ENCODE data around the gene RAB20. TPM values are rescaled to one million over a fixed set of nuclear protein-coding genes. Genes with fewer than 3 reads are reported as not detected.
"Not testable (repeated sequence)": the region's sequence is repeated elsewhere in the genome, so short reads cannot be mapped to it uniquely, and the experiment has no call there.

The RAB20 gene
- total RNA-seq, 1 donor from 2014 or later = 10.0 TPM

- H3K36me3 Mint-ChIP-seq (ENCODE audit: unreplicated experiment) = peaks cover 67% of the 10 kb centered on the region
- H3K9me3 Mint-ChIP-seq (ENCODE audit: unreplicated experiment) = no peaks in the 10 kb centered on the region
- H3K27me3 Mint-ChIP-seq (ENCODE audit: unreplicated experiment) = no peaks in the 10 kb centered on the region
- no peak overlapping the region for H3K27ac Mint-ChIP-seq (ENCODE audit: unreplicated experiment)
- no peak overlapping the region for H3K4me3 Mint-ChIP-seq (ENCODE audit: unreplicated experiment)
- TF ChIP-seq, protein P1, sequence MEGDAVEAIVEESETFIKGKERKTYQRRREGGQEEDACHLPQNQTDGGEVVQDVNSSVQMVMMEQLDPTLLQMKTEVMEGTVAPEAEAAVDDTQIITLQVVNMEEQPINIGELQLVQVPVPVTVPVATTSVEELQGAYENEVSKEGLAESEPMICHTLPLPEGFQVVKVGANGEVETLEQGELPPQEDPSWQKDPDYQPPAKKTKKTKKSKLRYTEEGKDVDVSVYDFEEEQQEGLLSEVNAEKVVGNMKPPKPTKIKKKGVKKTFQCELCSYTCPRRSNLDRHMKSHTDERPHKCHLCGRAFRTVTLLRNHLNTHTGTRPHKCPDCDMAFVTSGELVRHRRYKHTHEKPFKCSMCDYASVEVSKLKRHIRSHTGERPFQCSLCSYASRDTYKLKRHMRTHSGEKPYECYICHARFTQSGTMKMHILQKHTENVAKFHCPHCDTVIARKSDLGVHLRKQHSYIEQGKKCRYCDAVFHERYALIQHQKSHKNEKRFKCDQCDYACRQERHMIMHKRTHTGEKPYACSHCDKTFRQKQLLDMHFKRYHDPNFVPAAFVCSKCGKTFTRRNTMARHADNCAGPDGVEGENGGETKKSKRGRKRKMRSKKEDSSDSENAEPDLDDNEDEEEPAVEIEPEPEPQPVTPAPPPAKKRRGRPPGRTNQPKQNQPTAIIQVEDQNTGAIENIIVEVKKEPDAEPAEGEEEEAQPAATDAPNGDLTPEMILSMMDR (IDR thresholded peaks at IDR 0.05) = no peak
- DNase-seq (ENCODE audit: extremely low spot score, unreplicated experiment) = no peak
- H3K4me1 Mint-ChIP-seq (ENCODE audit: unreplicated experiment) = peaks cover 9% of the 10 kb centered on the region
Measured at GRCh38 chr13:110492679-110493593, 68.6 kb downstream of the RAB20 start.

DNA sequence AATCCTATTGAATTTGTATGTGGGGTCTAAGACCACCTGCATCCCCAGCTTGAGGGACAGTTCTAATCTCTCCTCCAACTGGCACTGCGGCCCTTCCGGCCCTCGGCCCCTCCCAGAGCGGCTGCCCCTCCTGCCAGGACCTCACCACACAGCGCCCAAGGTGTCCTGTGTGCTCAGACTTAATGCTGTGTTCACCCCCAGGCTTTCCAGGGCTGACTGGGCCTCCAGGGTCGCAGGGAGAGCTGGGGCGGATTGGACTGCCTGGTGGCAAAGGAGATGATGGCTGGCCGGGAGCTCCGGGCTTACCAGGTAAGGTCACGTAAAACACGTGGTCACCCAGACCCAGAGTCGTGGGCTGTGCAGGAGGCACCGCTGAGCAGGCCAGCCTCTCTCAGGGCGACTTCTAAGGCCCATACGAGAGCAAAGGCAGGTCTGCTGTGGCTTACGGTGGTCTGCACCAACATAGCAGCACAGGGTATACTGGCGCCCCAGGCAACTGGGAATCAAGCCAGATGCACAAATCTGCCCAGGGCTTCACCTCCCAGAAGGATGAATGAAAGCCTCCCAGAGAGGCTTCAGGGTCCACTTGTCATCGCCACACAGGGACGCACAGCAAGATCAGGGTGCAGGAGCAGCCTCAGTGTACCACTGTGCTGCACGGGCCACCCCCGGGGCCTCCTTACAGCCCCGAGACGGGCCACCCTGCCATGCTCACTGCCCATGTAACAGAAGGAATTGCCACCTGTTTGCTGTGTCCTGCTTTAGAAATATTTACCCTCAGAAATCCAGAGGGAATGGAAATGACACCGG lies 69.4 kb downstream of the RAB20 start:
- no peak for DNase-seq (ENCODE audit: extremely low spot score, unreplicated experiment)
- Mint-ChIP-seq H3K4me3 (ENCODE audit: unreplicated experiment) (no peak overlapping the region), H3K27me3 (ENCODE audit: unreplicated experiment) (no peaks in the 10 kb centered on the region), H3K27ac (ENCODE audit: unreplicated experiment) (no peak overlapping the region), H3K36me3 (ENCODE audit: unreplicated experiment) (peaks cover 65% of the 10 kb centered on the region), H3K4me1 (ENCODE audit: unreplicated experiment) (peaks cover 9% of the 10 kb centered on the region), H3K9me3 (ENCODE audit: unreplicated experiment) (no peaks in the 10 kb centered on the region)
- TF ChIP-seq, protein P1 (IDR thresholded peaks at IDR 0.05) = no peak

- no peak for DNase-seq (ENCODE audit: extremely low spot score, unreplicated experiment)
- Mint-ChIP-seq H3K4me1 (ENCODE audit: unreplicated experiment) (peaks cover 17% of the 10 kb centered on the region), H3K27ac (ENCODE audit: unreplicated experiment) (peak overlapping the region; percentile 57), H3K36me3 (ENCODE audit: unreplicated experiment) (peaks cover 59% of the 10 kb centered on the region), H3K4me3 (ENCODE audit: unreplicated experiment) (no peak overlapping the region), H3K9me3 (ENCODE audit: unreplicated experiment) (no peaks in the 10 kb centered on the region), H3K27me3 (ENCODE audit: unreplicated experiment) (no peaks in the 10 kb centered on the region)
- TF ChIP-seq, protein P1 (IDR thresholded peaks at IDR 0.05) = no peak
Measured at GRCh38 chr13:110490009-110490770, 71.3 kb downstream of the RAB20 start.

DNA sequence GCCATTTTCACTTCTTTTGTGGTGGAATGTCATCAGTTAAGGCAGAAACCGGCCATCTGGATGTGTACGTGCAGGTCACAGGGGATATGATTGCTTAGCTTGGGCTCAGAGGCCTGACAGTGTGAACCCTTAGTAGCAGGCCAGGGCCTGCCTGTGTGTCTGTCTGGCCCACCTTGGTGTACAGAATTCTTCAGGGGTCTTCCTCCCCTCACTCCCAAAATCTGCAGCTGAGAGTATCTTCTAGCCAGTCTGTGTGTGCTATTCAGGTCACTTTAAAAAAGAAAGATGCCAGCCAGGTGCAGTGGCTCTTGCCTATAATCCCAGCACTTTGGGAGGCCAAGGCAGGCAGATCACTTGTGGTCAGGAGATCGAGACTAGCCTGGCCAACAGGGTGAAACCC lies 74.6 kb downstream of the RAB20 start:
- peaks cover 63% of the 10 kb centered on the region for H3K36me3 Mint-ChIP-seq (ENCODE audit: unreplicated experiment)
- DNase-seq (ENCODE audit: extremely low spot score, unreplicated experiment); H3K4me1 Mint-ChIP-seq (ENCODE audit: unreplicated experiment); H3K9me3 Mint-ChIP-seq (ENCODE audit: unreplicated experiment); H3K27me3 Mint-ChIP-seq (ENCODE audit: unreplicated experiment); H3K4me3 Mint-ChIP-seq (ENCODE audit: unreplicated experiment): not testable (repeated sequence)
- peak overlapping the region; percentile 57 for H3K27ac Mint-ChIP-seq (ENCODE audit: unreplicated experiment)

DNA sequence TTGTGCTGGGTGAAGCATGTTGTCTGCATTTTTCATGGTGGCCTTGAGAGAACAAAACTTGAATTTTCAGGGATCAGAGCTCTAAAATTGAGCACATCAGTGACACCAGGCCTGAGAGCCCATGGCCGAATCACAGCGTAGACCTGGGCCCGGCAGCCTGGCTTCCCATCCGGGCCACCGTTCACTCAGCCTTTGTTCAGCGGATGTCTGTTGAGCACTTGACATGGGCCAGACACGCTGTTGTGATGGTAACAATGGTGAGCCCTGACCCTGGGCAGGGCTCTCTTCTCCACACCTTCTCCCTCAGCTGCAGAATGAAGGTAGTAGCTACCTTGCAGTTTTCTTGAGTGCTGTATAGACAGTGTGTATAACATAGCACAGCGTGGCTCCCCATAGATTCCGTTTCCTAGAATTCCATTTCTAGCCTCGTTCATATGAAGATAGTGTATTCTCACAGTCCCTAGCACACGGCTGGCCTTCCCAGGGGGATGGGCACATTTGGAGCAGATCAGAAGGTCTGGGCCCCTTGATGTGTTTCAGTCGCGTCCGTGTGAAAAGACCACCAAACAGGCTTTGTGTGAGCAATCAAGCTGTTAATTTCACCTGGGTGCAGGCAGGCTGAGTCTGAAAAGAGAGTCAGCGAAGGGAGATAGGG lies 75.3 kb downstream of the RAB20 start:
- peak overlapping the region; percentile 69 for H3K27ac Mint-ChIP-seq (ENCODE audit: unreplicated experiment)
- peaks cover 59% of the 10 kb centered on the region for H3K36me3 Mint-ChIP-seq (ENCODE audit: unreplicated experiment)
- TF ChIP-seq, protein P1 (IDR thresholded peaks at IDR 0.05) = no peak
- H3K4me3 Mint-ChIP-seq (ENCODE audit: unreplicated experiment) = no peak overlapping the region
- H3K4me1 Mint-ChIP-seq (ENCODE audit: unreplicated experiment) = peaks cover 8% of the 10 kb centered on the region
- no peaks in the 10 kb centered on the region for H3K27me3 Mint-ChIP-seq (ENCODE audit: unreplicated experiment)
- no peak for DNase-seq (ENCODE audit: extremely low spot score, unreplicated experiment)
- H3K9me3 Mint-ChIP-seq (ENCODE audit: unreplicated experiment) = no peaks in the 10 kb centered on the region
